Measurements from ENCODE around the gene GNAQ. TPM values are rescaled to one million over a fixed set of nuclear protein-coding genes. Genes with fewer than 3 reads are reported as not detected.

GNAQ gene
- total RNA-seq, 4 donors from 2014 or later, result 64.0 to 80.4 (median 69.2) TPM

DNA sequence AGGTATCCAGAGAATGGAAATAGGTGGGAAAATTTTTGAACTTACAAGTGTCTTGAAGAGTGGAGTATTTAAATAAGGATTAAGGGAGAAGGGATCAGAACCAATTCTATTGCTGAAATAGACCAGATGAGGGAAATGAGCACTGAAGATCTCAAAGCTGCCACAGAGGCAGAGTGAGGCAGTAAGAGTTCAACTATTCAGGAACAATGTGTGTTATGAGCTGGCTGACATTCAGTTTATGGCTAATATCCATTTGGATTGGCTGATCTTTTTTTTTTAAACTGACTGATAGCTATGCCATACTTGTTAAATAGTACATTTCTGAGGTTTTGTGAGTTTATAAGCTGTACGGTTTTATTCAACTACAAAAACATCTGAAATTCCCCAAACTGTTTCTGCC lies 288.2 kb downstream of the GNAQ start:
- Histone ChIP-seq H3K27ac (replicated peaks in 1 of 4) (peak overlapping the region in 3 of 4 donors; percentile 7 to 48 (median 12)), H3K4me1 (peaks cover 0 to 57% (median 50%) of the 10 kb centered on the region in 4 donors), H3K36me3 (no peaks in the 10 kb centered on the region), H3K4me3 (no peak overlapping the region), H3K9me3 (no peaks in the 10 kb centered on the region), H3K27me3 (no peaks in the 10 kb centered on the region)
- DNase-seq (ENCODE audit: extremely low spot score), result no peak
- intact Hi-C loops (cut with DNase I), result no loop called here
- 50% methylated on average over 1 of the region's 1 CpG for WGBS
- TF ChIP-seq POLR2AphosphoS5 (IDR thresholded peaks at IDR 0.05) (no peak), POLR2A (IDR thresholded peaks at IDR 0.05; ENCODE audit: low read depth) (no peak), EP300 (IDR thresholded peaks at IDR 0.05) (no peak)
- TF ChIP-seq, protein P1, sequence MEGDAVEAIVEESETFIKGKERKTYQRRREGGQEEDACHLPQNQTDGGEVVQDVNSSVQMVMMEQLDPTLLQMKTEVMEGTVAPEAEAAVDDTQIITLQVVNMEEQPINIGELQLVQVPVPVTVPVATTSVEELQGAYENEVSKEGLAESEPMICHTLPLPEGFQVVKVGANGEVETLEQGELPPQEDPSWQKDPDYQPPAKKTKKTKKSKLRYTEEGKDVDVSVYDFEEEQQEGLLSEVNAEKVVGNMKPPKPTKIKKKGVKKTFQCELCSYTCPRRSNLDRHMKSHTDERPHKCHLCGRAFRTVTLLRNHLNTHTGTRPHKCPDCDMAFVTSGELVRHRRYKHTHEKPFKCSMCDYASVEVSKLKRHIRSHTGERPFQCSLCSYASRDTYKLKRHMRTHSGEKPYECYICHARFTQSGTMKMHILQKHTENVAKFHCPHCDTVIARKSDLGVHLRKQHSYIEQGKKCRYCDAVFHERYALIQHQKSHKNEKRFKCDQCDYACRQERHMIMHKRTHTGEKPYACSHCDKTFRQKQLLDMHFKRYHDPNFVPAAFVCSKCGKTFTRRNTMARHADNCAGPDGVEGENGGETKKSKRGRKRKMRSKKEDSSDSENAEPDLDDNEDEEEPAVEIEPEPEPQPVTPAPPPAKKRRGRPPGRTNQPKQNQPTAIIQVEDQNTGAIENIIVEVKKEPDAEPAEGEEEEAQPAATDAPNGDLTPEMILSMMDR (IDR thresholded peaks at IDR 0.05), result no peak

DNA sequence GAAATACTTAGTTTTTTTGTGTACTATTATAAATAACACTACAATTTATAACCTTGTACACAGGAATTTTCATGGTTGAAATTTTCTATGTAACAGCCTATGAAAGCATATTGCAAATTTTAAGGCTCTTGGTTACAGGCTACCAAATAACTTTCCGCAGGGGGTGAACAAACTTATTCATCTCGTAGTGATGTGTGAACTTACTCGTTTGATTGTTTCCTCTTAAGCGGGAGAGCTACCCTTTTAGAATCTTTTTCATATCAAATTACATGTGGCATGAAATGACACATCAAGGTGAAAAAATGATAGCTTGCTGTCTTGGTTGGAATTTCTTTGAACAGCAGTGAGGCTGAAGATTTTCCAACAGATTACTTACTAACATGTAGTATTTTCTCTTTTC lies 292.7 kb downstream of the GNAQ start:
- intact Hi-C loops (cut with DNase I), result no loop called here
- no peaks in the 10 kb centered on the region for H3K27me3 ChIP-seq
- H3K36me3 ChIP-seq, result no peaks in the 10 kb centered on the region
- TF ChIP-seq POLR2A (IDR thresholded peaks at IDR 0.05; ENCODE audit: low read depth) (no peak), POLR2AphosphoS5 (IDR thresholded peaks at IDR 0.05) (no peak), EP300 (IDR thresholded peaks at IDR 0.05) (no peak)
- TF ChIP-seq, protein P1 (IDR thresholded peaks at IDR 0.05), result no peak
- peaks cover 10 to 45% (median 30%) of the 10 kb centered on the region in 4 donors for H3K4me1 ChIP-seq
- 96% methylated on average over 4 of the region's 4 CpGs for WGBS
- H3K9me3 ChIP-seq, result no peaks in the 10 kb centered on the region
- no peak overlapping the region for H3K27ac ChIP-seq (replicated peaks in 1 of 4)
- no peak for DNase-seq (ENCODE audit: extremely low spot score)
- no peak overlapping the region for H3K4me3 ChIP-seq

- Histone ChIP-seq H3K36me3 (no peaks in the 10 kb centered on the region), H3K9me3 (no peaks in the 10 kb centered on the region), H3K27me3 (no peaks in the 10 kb centered on the region), H3K4me3 (no peak overlapping the region), H3K27ac (replicated peaks in 1 of 4) (no peak overlapping the region), H3K4me1 (peaks cover 0 to 17% (median 10%) of the 10 kb centered on the region in 4 donors)
- intact Hi-C loops (cut with DNase I), result no loop called here
- DNase-seq (ENCODE audit: extremely low spot score), result no peak
- WGBS, result 73% methylated on average over 4 of the region's 5 CpGs
- TF ChIP-seq POLR2AphosphoS5 (IDR thresholded peaks at IDR 0.05), result no peak
- no peak for TF ChIP-seq EP300 (IDR thresholded peaks at IDR 0.05)
- TF ChIP-seq, protein P1 (IDR thresholded peaks at IDR 0.05), result no peak
- no peak for TF ChIP-seq POLR2A (IDR thresholded peaks at IDR 0.05; ENCODE audit: low read depth)
Observed at GRCh38 chr9:77735494-77735893, 296.1 kb downstream of the GNAQ start.

DNA sequence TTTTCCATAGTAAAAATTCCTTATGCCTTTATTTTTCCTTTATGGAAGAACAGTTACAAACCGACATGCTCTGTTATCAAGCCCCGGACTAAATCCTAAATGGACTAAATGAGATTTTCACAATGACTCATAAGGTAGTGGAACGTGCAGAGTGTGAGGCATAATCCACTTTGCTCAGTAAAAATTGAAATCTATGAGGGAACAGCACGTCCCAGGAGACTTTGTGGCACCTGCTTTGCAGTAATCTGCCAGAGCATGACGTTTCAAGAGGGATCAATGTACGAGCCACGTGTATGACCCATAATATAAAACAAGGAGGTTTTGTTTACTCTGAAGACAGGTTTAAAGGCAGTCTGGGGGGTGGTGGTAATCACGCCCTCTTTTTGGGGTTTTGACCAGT lies 299.7 kb downstream of the GNAQ start:
- DNase-seq (ENCODE audit: extremely low spot score), result no peak
- 89% methylated on average over 8 of the region's 8 CpGs for WGBS
- intact Hi-C loops (cut with DNase I), result no loop called here
- Histone ChIP-seq H3K36me3 (peaks cover 15 to 19% (median 16%) of the 10 kb centered on the region in 4 donors), H3K27ac (replicated peaks in 1 of 4) (no peak overlapping the region), H3K4me3 (no peak overlapping the region), H3K9me3 (no peaks in the 10 kb centered on the region), H3K4me1 (peaks cover 0 to 14% (median 10%) of the 10 kb centered on the region in 4 donors), H3K27me3 (no peaks in the 10 kb centered on the region)
- no peak for TF ChIP-seq POLR2AphosphoS5 (IDR thresholded peaks at IDR 0.05)
- TF ChIP-seq EP300 (IDR thresholded peaks at IDR 0.05), result no peak
- TF ChIP-seq POLR2A (IDR thresholded peaks at IDR 0.05; ENCODE audit: low read depth), result no peak
- TF ChIP-seq, protein P1 (IDR thresholded peaks at IDR 0.05), result no peak
